DOHH2 (cell line): ENCODE measurements around the gene CTDSPL.

Experiments used
- CTCF ChIP-seq: fragments of 200-600 bp; sonication (generic); IDR thresholded peaks from one replicate; pipeline ENCODE4 v1.5.1; 2014; ENCODE audit warnings: antibody characterized with exemption, mild to moderate bottlenecking, low read depth, low read length; ENCODE audit not compliant: poor library complexity, severe bottlenecking
- EZH2phosphoT487 ChIP-seq: fragments of 200-600 bp; sonication (generic); IDR thresholded peaks from 2 replicates; pipeline ENCODE4 v1.6.1; 2017; ENCODE audit warnings: borderline replicate concordance, mild to moderate bottlenecking, antibody characterized with exemption, low read length, moderate library complexity, mixed read lengths

- TF ChIP-seq CTCF (no peak), EZH2phosphoT487 (no peak)
Measured at GRCh38 chr3:37993820-37994638, 132.3 kb downstream of the CTDSPL start.
